HepG2 (cell line): ENCODE results near the gene SEMA6B. TPM values are rescaled to one million over a fixed set of nuclear protein-coding genes. Genes with fewer than 3 reads are reported as not detected.

ENCODE experiments used
- ATAC-seq: fragments of 200-7000 bp; cut with Tn5 transposase; 3 replicates; pipeline ENCODE4 v1.9.1; 2020; ENCODE audit warnings: mild to moderate bottlenecking, moderate library complexity
- BruUV-seq: library from RNA; stranded (reverse); fragments of 400-500 nt; replicated peaks from 2 replicates; lab custom pipeline; 2021; lab: Mats Ljungman, UMichigan
- CTCF ChIA-PET: fragments of 300-600 bp; formaldehyde crosslinking; extraction: SDS; loops from one replicate; lab custom pipeline; 2021; ENCODE audit warnings: low total read pairs, inconsistent platforms, low intra/inter-chr PET ratio; lab: Yijun Ruan, JAX
- POLR2A ChIA-PET: fragments of 350-600 bp; sonication (Branson Sonifier 250); formaldehyde crosslinking; loops from one replicate; lab custom pipeline; 2020; ENCODE audit warnings: antibody characterized with exemption, inconsistent platforms; lab: Yijun Ruan, JAX
- DNase-seq: peaks from one replicate; pipeline ENCODE4 v3.0.0-alpha.2; 2015; ENCODE audit warnings: low spot score
- FAIRE-seq: peaks from 3 replicates; lab custom pipeline; 2011; peaks lifted over from hg19 to GRCh38; lab: Jason Lieb, UNC
- H2AFZ ChIP-seq: one replicate; pipeline ENCODE4 v1.6.1; 2011; ENCODE audit warnings: low read length, inconsistent platforms
- H3K27ac ChIP-seq: fragments of 300-600 bp; 3 replicates; pipeline ENCODE4 v1.8.0; 2011; ENCODE audit warnings: mixed run types, mild to moderate bottlenecking, mixed read lengths, low read length, inconsistent platforms; ENCODE audit not compliant: insufficient read depth; ENCODE audit errors: extremely low read length
- H3K27me3 ChIP-seq, 2 experiments: fragments of 200-600 bp in 1 of 2; 2 replicates in 1 of 2; 3 replicates in 1 of 2; pipeline versions ENCODE4 v1.6.0 to v1.8.0; 2011; ENCODE audit warnings: low read length in 2 of 2, mild to moderate bottlenecking in 2 of 2, moderate library complexity in 2 of 2, inconsistent platforms in 1 of 2; ENCODE audit not compliant: insufficient read depth in 2 of 2, control insufficient read depth in 1 of 2
- H3K36me3 ChIP-seq, 2 experiments: fragments of 200-600 bp in 1 of 2; replicated peaks in 1 of 2; 2 replicates in 1 of 2; 3 replicates in 1 of 2; pipeline versions ENCODE4 v1.5.1 to v1.8.0; 2011; ENCODE audit warnings: low read length in 2 of 2, inconsistent platforms in 1 of 2; ENCODE audit not compliant: insufficient read depth in 2 of 2, control insufficient read depth in 1 of 2
- H3K4me1 ChIP-seq: 2 replicates; pipeline ENCODE4 v1.5.1; 2012; ENCODE audit warnings: low read length, inconsistent platforms; ENCODE audit not compliant: insufficient read depth
- H3K4me2 ChIP-seq: 2 replicates; pipeline ENCODE4 v1.6.0; 2011; ENCODE audit warnings: low read depth, low read length, inconsistent platforms
- H3K4me3 ChIP-seq, 3 experiments: fragments of 200-600 bp in 1 of 3; sonication (generic), shearing (Covaris generic) in 1 of 3; replicated peaks in 1 of 3; 2 replicates each; pipeline ENCODE4 v1.5.1; 2011 to 2016; ENCODE audit warnings: low read length in 3 of 3, inconsistent platforms in 2 of 3, low read depth in 2 of 3, mild to moderate bottlenecking in 2 of 3, control low read depth in 1 of 3, mixed read lengths in 1 of 3; ENCODE audit not compliant: insufficient read depth in 1 of 3
- H3K79me2 ChIP-seq: one replicate; pipeline ENCODE4 v1.6.1; 2011; ENCODE audit warnings: low read length, inconsistent platforms; ENCODE audit not compliant: insufficient read depth
- H3K9ac ChIP-seq: 2 replicates; pipeline ENCODE4 v1.6.0; 2011; ENCODE audit warnings: mild to moderate bottlenecking, low read depth, low read length, inconsistent platforms; ENCODE audit not compliant: insufficient read depth
- H3K9me3 ChIP-seq: 2 replicates; pipeline ENCODE4 v1.5.1; 2012; ENCODE audit warnings: mild to moderate bottlenecking, low read length
- H4K20me1 ChIP-seq: 2 replicates; pipeline ENCODE4 v1.6.0; 2011; ENCODE audit warnings: inconsistent platforms, mild to moderate bottlenecking, low read length, moderate library complexity; ENCODE audit not compliant: insufficient read depth
- CSRNP2 ChIP-seq: sonication (generic); formaldehyde crosslinking; conservative IDR thresholded peaks from 2 replicates; pipeline ENCODE4 v1.8.0; 2022; ENCODE audit warnings: low read depth, missing genetic modification reagents
- E2F2 ChIP-seq: sonication (generic); formaldehyde crosslinking; IDR thresholded peaks from 2 replicates; pipeline ENCODE4 v1.4.0; 2020; ENCODE audit warnings: missing genetic modification reagents, borderline replicate concordance
- GATAD1 ChIP-seq: IDR thresholded peaks from 2 replicates; pipeline ENCODE4 v1.6.1; 2016; ENCODE audit warnings: missing genetic modification reagents, missing compliant biosample characterization
- HES4 ChIP-seq: sonication (generic); formaldehyde crosslinking; IDR thresholded peaks from 2 replicates; pipeline ENCODE4 v1.9.0; 2021; ENCODE audit warnings: mild to moderate bottlenecking, missing genetic modification reagents, borderline replicate concordance
- KDM4B ChIP-seq: sonication (generic); formaldehyde crosslinking; IDR thresholded peaks from 2 replicates; pipeline ENCODE4 v1.4.0; 2020; ENCODE audit warnings: missing genetic modification reagents
- KLF12 ChIP-seq: sonication (generic); formaldehyde crosslinking; IDR thresholded peaks from 2 replicates; pipeline ENCODE4 v1.4.0; 2020; ENCODE audit warnings: missing genetic modification reagents, borderline replicate concordance
- MED1 ChIP-seq: sonication (generic); formaldehyde crosslinking; IDR thresholded peaks from 2 replicates; pipeline ENCODE4 v1.4.0; 2020; ENCODE audit warnings: missing genetic modification reagents
- NFAT5 ChIP-seq: sonication (generic); formaldehyde crosslinking; IDR thresholded peaks from 2 replicates; pipeline ENCODE4 v1.4.0; 2020; ENCODE audit warnings: missing genetic modification reagents
- SMARCC2 ChIP-seq: fragments of 450-650 bp; IDR thresholded peaks from 2 replicates; pipeline ENCODE4 v1.6.1; 2017; ENCODE audit warnings: antibody characterized with exemption, mild to moderate bottlenecking
- STAG1 ChIP-seq: sonication (generic); formaldehyde crosslinking; IDR thresholded peaks from 2 replicates; pipeline ENCODE4 v1.4.0; 2020; ENCODE audit warnings: missing genetic modification reagents
- SUZ12 ChIP-seq: fragments of 150-350 bp; IDR thresholded peaks from 2 replicates; pipeline ENCODE4 v1.6.1; 2014; ENCODE audit warnings: low read depth, low read length
- ZBTB25 ChIP-seq: IDR thresholded peaks from 2 replicates; pipeline ENCODE4 v1.6.1; 2018; ENCODE audit warnings: missing genetic modification reagents
- ZIK1 ChIP-seq: sonication (generic); formaldehyde crosslinking; IDR thresholded peaks from 2 replicates; pipeline ENCODE4 v1.5.0; 2020; ENCODE audit warnings: mild to moderate bottlenecking, low read depth, missing genetic modification reagents, borderline replicate concordance
- ZNF12 ChIP-seq: sonication (generic); formaldehyde crosslinking; IDR thresholded peaks from 2 replicates; pipeline ENCODE4 v1.5.0; 2020; ENCODE audit warnings: missing genetic modification reagents
- ZNF576 ChIP-seq: sonication (generic); formaldehyde crosslinking; IDR thresholded peaks from 2 replicates; pipeline ENCODE4 v1.4.0; 2020; ENCODE audit warnings: mild to moderate bottlenecking, missing genetic modification reagents
- ZSCAN22 ChIP-seq: sonication (generic); formaldehyde crosslinking; IDR thresholded peaks from 2 replicates; pipeline ENCODE4 v1.4.0; 2020; ENCODE audit warnings: mild to moderate bottlenecking, missing genetic modification reagents
- WGBS: methylation state at CpG from one replicate; pipeline ENCODE4 v1.1.6; 2017; ENCODE audit warnings: low lambda C conversion rate; 5-methylcytosine and 5-hydroxymethylcytosine counted together
- in situ Hi-C: cut with HindIII; loops from 2 replicates; pipeline ENCODE4 v1.10.0; 2017; ENCODE audit warnings: low pct_unique_long_range_greater_than_20kb; ENCODE audit not compliant: extremely low pct_ligation_motif_present
- intact Hi-C: fragments of 100-400 bp; cut with micrococcal nuclease; formaldehyde crosslinking; loops from one replicate; pipeline ENCODE4 v1.10.0; 2022; ENCODE audit not compliant: unreplicated experiment
- polyA plus RNA-seq, 8 experiments: library from polyadenylated mRNA; depleted of rRNA in 3 of 8; stranded (reverse) in 7 of 8; unstranded in 1 of 8; fragments of >200 nt; fragmentation: Illumina TruSeq in 4 of 8; extraction: Trizol in 4 of 8; gene quantifications; 2 replicates each; pipeline versions ENCODE4 v1.2.1 to v1.2.3, GENCODE V29; 2011 to 2016; ENCODE audit warnings: low read depth in 4 of 8, missing spikeins in 1 of 8, mixed read lengths in 1 of 8; ENCODE audit not compliant: insufficient read depth in 1 of 8
- total RNA-seq, 5 experiments: library from RNA; depleted of rRNA; stranded (reverse); fragments of >200 nt; fragmentation: Illumina TruSeq; extraction: Trizol; gene quantifications; 2 replicates each; pipeline ENCODE4 v1.2.3, GENCODE V29; 2016; ENCODE audit warnings: low read depth in 1 of 5

The SEMA6B gene
- total and polyA plus RNA-seq, 2 of the 13 experiments (the other 11 are each of a cell fraction or from before 2014, with no cell fraction given) = 45.5 to 67.1 TPM

GRCh38 chr19:4586691-4587090 lies 27.2 kb upstream of the SEMA6B start:
- no peak for DNase-seq
- no peak overlapping the region for H3K4me3 ChIP-seq
- no TSS peak for BruUV-seq
- TF ChIP-seq ZNF576 (no peak), NFAT5 (CRISPR knock-in tag) (no peak), SUZ12 (no peak), ZNF12 (CRISPR knock-in tag) (no peak), KLF12 (CRISPR knock-in tag) (no peak), KDM4B (no peak), ZBTB25 (CRISPR knock-in tag) (no peak), CSRNP2 (no peak), E2F2 (CRISPR knock-in tag) (no peak), ZSCAN22 (CRISPR knock-in tag) (no peak), MED1 (CRISPR knock-in tag) (no peak), SMARCC2 (no peak), GATAD1 (CRISPR knock-in tag) (no peak), STAG1 (CRISPR knock-in tag) (no peak), ZIK1 (CRISPR knock-in tag) (no peak), HES4 (no peak)
- TF ChIP-seq, all 625 proteins: peak for 0
- 78% methylated on average over 1 of the region's 6 CpGs for WGBS
- in situ Hi-C loops = no loop called here
- no peak overlapping the region for H3K27ac ChIP-seq
- no peaks in the 10 kb centered on the region for H3K36me3 ChIP-seq
- no peak overlapping the region for H2AFZ ChIP-seq
- ChIA-PET CTCF (no interaction called here), POLR2A (no interaction called here)
- H3K27me3 ChIP-seq = peaks cover 0 to 7% of the 10 kb centered on the region in 2 experiments; a peak in 1 of 5 replicates
- FAIRE-seq (no peak), ATAC-seq (no peak)
- peaks cover 3% of the 10 kb centered on the region for H3K79me2 ChIP-seq
- H3K9me3 ChIP-seq = no peaks in the 10 kb centered on the region
- no peaks in the 10 kb centered on the region for H4K20me1 ChIP-seq
- intact Hi-C loops = loop anchor here (5.0 kb wide), 1 partner anchor 36 kb away; no protein-coding TSS in a partner anchor
- H3K4me1 ChIP-seq = peaks cover 88% of the 10 kb centered on the region
- H3K4me2 ChIP-seq = 0 out of 2 replicates have a peak overlapping the region, but pooled peaks have one; percentile 0
- no peak overlapping the region for H3K9ac ChIP-seq
